HG03460 (cell line): Measurements from ENCODE around the gene NSMF.

Experiments used
- ATAC-seq: cut with Tn5 transposase; IDR thresholded peaks from one replicate; pipeline ENCODE4 v1.9.1; 2021; ENCODE audit not compliant: unreplicated experiment

The NSMF gene

GRCh38 chr9:137448602-137448962, 10.6 kb downstream of the NSMF start:
- no peak for ATAC-seq

GRCh38 chr9:137447722-137448601, 11.2 kb downstream of the NSMF start:
- ATAC-seq, result no peak

- ATAC-seq, result no peak
Observed at GRCh38 chr9:137446851-137447471, 12.2 kb downstream of the NSMF start.

- ATAC-seq, result no peak
Observed at GRCh38 chr9:137445930-137446431, 13.2 kb downstream of the NSMF start.

- ATAC-seq, result peak; percentile 70
Observed at GRCh38 chr9:137445275-137445807, 13.8 kb downstream of the NSMF start.

DNA sequence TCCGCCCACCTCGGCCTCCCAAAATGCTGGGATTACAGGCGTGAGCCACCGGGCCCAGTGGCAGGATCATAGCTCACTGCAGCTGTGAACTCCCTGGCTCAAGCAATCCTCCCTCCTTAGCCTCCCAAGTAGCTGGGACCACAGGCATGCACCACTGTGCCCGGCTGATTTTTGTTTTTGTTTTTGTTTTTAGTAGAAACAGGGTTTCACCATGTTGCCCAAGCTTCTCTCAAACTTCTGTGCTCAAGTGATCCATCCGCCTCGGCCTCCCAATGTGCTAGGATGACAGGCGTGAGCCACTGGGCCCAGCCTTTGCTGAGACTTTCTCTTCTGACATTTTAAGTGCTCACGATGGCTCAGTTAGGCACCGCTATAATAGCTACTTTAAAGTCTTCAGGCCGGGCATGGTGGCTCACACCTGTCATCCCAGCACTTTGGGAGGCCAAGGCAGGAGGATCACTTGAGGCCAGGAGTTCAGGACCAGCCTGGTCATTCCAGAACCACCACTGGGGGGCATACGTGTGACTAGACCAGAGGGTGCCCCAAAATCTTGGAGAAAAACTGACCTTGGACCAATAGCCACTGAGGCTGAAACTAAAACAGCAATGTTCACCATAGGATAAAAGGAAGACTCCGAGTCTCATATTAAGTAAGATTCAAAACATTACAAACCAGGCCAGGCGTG, 14.9 kb downstream of the NSMF start:
- ATAC-seq, result no peak

GRCh38 chr9:137441935-137442321, 17.2 kb downstream of the NSMF start:
- no peak for ATAC-seq

DNA sequence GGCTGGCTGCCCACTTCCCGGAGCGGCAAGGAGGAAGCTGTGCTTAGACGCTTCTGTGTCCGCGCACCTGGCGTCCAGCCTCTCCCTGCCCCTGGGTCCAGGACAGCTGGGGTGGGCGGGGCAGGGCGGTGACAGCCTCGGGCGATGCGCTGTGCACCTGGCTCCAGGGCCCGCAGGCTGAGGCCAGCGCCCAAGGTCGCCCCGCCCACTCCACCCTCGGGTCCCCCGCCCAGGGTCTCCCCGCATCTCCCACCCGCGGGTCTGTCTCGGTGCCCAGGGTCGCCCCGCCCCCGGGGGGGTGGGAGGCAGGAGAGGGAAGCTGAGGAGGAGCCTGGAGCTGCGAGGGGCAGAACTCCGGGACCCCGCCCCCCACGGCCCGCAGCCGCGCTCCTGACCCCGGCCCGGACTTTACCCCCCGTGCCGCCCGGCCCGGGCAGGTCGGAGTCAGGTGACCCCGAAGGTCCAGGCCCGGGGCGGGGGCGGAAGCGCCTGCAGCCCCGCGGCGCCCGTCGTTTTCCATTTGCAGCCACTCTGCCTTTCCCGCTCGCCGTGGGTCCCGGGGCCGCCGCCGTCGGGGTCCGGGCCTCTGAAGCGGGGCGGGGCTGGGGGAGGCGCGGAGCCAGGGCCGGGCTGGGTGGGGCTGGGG, 17.7 kb downstream of the NSMF start, which contains the start of gene ENTPD8:
ENTPD8 (minus strand) TSS at position 69 of the 646 bp plus-strand sequence. CDS start 3,072 bp downstream, outside the sequence.
- ATAC-seq, result no peak

GRCh38 chr9:137439158-137439714, 19.9 kb downstream of the NSMF start:
- ATAC-seq, result no peak

- ATAC-seq, result no peak
Observed at GRCh38 chr9:137438591-137439157, 20.5 kb downstream of the NSMF start.

GRCh38 chr9:137437691-137438590, 21.2 kb downstream of the NSMF start:
- no peak for ATAC-seq

DNA sequence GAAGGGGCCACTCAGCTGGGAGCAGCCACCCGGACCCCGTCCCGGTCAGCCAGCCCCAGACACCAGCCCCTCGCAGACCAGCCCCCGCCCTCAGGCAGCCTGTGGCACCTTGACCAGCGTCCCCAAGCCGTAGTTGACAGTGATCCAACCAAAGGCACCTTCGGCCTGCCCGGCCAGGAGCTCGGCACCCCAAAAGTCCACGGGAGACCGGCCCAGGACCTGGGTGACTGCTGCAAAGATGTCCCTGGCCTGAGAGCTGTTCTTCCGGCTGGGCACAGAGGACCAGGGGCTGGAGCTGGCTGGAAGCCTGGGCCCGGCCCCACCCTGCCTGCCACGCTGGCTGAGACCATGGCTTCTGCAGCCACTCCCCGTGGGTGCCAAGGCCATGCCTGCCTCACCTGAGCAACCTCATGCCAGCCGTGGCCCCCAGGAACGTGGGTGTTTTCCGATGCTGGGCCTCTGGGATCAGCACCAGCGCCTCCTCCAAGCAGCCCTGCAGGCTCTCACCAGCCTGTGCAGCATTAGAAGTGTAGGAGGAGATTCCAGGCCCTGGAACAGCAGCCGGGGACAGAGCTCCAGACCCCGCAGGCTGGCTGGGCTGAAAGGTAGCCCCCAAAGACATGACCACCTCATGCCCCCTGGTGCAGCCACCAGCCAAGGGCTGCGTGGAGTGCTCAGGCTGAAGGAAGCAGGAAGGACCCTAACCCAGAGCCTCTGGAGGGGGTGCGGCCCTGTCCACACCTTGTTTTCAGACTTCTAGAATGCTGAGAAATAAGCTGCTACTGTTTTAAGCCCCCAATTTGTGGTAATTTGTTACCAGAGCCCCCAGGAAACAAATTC, 22.2 kb downstream of the NSMF start:
- no peak for ATAC-seq

DNA sequence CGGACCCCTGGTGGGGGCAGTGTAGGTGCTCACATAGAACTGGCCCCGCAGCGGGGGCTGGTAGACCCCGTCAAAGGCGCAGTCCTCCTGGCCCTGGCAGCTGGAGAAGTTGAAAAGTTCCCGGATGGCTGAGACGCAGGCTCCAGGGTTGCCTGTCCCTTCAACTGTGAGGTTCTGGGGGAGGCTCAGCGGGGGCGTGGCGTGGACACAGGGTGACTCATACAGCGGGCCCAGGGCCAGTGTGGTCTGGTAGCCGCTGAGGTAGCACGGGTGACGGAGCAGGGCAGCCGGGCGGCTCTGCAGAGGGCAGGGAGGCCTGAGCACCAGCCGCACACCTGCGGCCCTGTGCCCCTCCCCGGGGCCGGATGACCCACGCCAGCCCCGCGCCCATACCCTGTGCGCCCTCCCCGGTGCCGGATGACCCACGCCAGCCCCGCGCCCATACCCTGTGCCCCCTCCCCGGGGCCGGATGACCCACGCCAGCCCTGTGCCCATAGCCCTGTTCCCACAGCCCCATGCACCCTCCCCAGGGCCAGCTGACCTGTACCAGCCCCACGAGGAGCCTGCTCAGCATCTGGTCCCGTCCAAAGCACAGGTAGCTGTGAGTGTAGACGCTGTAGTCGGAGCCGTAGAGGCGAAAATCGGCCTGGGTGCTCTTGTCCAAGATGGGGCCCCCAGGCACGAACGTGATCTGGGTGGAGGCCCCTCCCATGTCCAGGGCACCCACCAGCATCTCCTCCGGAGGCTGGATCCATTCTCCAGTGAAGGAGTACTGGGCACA, 23.0 kb downstream of the NSMF start:
- ATAC-seq, result no peak

DNA sequence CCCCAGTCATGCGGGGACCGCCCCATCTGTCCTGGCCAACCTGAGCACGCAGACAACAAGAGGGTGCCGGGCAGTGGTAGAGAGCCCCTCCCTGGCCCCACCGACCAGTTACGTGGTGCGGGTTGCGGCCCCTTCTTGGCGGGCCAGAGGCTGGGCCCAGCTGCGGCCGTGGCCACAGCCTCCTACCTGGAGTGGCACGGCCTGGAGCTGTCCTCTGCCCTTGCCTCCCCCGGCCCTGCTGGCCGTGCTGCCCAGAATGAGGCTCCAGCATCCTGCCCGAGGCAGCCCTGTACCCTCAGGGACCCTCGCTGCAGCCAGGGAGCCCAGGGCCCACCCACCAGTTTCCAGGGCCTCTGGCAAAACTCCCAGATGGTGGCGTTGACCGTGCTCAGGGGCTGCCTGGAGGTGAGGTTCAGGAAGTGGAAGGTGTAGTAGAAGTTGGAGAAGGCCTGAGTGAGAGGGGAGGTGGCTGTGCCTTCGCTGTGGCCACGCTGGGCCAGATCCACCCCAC, 23.7 kb downstream of the NSMF start:
- ATAC-seq, result no peak

GRCh38 chr9:137434498-137435380, 24.4 kb downstream of the NSMF start:
- no peak for ATAC-seq

- no peak for ATAC-seq
Observed at GRCh38 chr9:137433916-137434431, 25.2 kb downstream of the NSMF start.
